Measurements from ENCODE around the gene CHRM1.
A peak's percentile ranks its signal among the peaks of the same experiment; 100 is the strongest.

CHRM1 gene

GRCh38 chr11:62905927-62906531 lies 15.1 kb downstream of the CHRM1 start:
- TF ChIP-seq WT1 (tag by site-specific recombination; IDR thresholded peaks at IDR 0.05) (no peak), ZNF416 (tag by site-specific recombination; IDR thresholded peaks at IDR 0.05) (no peak), ZBTB17 (tag by site-specific recombination; IDR thresholded peaks at IDR 0.05) (0 out of 2 replicates have a peak, but pooled peaks have one; percentile 44), SETDB1 (IDR thresholded peaks at IDR 0.05; ENCODE audit: insufficient read length, low read length) (no peak), ZNF10 (tag by site-specific recombination; IDR thresholded peaks at IDR 0.05) (peak; percentile 58; the same call in 1 of the 2 replicates), IKZF3 (tag by site-specific recombination; IDR thresholded peaks at IDR 0.05) (peak; percentile 56; the same call in 1 of the 2 replicates), ZNF223 (tag by site-specific recombination; IDR thresholded peaks at IDR 0.05) (0 out of 2 replicates have a peak, but pooled peaks have one; percentile 68), PRDM10 (tag by site-specific recombination; IDR thresholded peaks at IDR 0.05) (peak; percentile 70), KLF10 (tag by site-specific recombination; IDR thresholded peaks at IDR 0.05) (no peak), ZNF654 (tag by site-specific recombination; IDR thresholded peaks at IDR 0.05; ENCODE audit: low read depth) (peak; percentile 95), ZBTB11 (tag by site-specific recombination; conservative IDR thresholded peaks at IDR 0.05; ENCODE audit: low read depth) (no peak), CTCF (tag by site-specific recombination; IDR thresholded peaks at IDR 0.05) (peak; percentile 96)
- ChIA-PET POLR2A (interaction anchor here (0.5 to 1.0 kb wide), 5 partner anchors 65 to 734 kb away, joined by 4 to 12 read pairs (median 5); no protein-coding TSS in a partner anchor), CTCF (interaction anchor here (0.6 to 9.1 kb wide), 58 partner anchors 9 to 862 kb away, joined by 3 to 450 read pairs (median 5); partner anchors contain the start of genes CHRM1 and SLC22A8)
- Histone ChIP-seq H3K4me1 (ENCODE audit: control insufficient read depth, insufficient read depth, low read length) (no peaks in the 10 kb centered on the region), H3K4me3 (ENCODE audit: low read depth, low read length) (no peak overlapping the region), H3K9me3 (ENCODE audit: control insufficient read depth, insufficient read depth, low read depth, low read length) (no peaks in the 10 kb centered on the region), H3K36me3 (ENCODE audit: control insufficient read depth in 2 of 2, insufficient read depth in 1 of 2, low read length in 2 of 2) (no peaks in the 10 kb centered on the region), H3K27ac (ENCODE audit: extremely low read depth, low read depth, low read length) (no peak overlapping the region)

- Histone ChIP-seq H3K9me3 (ENCODE audit: control insufficient read depth, insufficient read depth, low read depth, low read length) (no peaks in the 10 kb centered on the region), H3K27ac (ENCODE audit: extremely low read depth, low read depth, low read length) (no peak overlapping the region), H3K36me3 (ENCODE audit: control insufficient read depth in 2 of 2, insufficient read depth in 1 of 2, low read length in 2 of 2) (no peaks in the 10 kb centered on the region), H3K4me3 (ENCODE audit: low read depth, low read length) (no peak overlapping the region), H3K4me1 (ENCODE audit: control insufficient read depth, insufficient read depth, low read length) (no peaks in the 10 kb centered on the region)
- CTCF ChIA-PET: interaction anchor here (0.6 to 9.1 kb wide), 41 partner anchors 8 to 732 kb away, joined by 3 to 450 read pairs (median 8); partner anchors contain the start of genes CHRM1 and SLC22A8
- TF ChIP-seq ZNF768 (tag by site-specific recombination; IDR thresholded peaks at IDR 0.05) (no peak), ZNF626 (tag by site-specific recombination; IDR thresholded peaks at IDR 0.05) (no peak), PRDM1 (tag by site-specific recombination; IDR thresholded peaks at IDR 0.05) (no peak), ZNF140 (tag by site-specific recombination; IDR thresholded peaks at IDR 0.05) (no peak), INSM2 (tag by site-specific recombination; IDR thresholded peaks at IDR 0.05) (no peak), ZBTB17 (tag by site-specific recombination; IDR thresholded peaks at IDR 0.05) (no peak), ZNF2 (tag by site-specific recombination; IDR thresholded peaks at IDR 0.05) (no peak), SETDB1 (IDR thresholded peaks at IDR 0.05; ENCODE audit: insufficient read length, low read length) (no peak), ZXDB (tag by site-specific recombination; IDR thresholded peaks at IDR 0.05) (no peak), ZNF747 (tag by site-specific recombination; IDR thresholded peaks at IDR 0.05) (no peak), GFI1B (tag by site-specific recombination; IDR thresholded peaks at IDR 0.05) (no peak), ZNF623 (tag by site-specific recombination; IDR thresholded peaks at IDR 0.05) (no peak), ZNF596 (tag by site-specific recombination; IDR thresholded peaks at IDR 0.05) (no peak), ZNF221 (tag by site-specific recombination; IDR thresholded peaks at IDR 0.05; ENCODE audit: borderline replicate concordance) (no peak)
- POLR2A ChIA-PET: interaction anchor here (0.5 to 1.0 kb wide), 4 partner anchors 64 to 735 kb away, joined by 4 to 7 read pairs (median 5); no protein-coding TSS in a partner anchor
Observed at GRCh38 chr11:62905296-62905695, 15.9 kb downstream of the CHRM1 start.
